GM18520 (cell line): Measurements from ENCODE around the gene BPIFB3.

Source experiments
- ATAC-seq: cut with Tn5 transposase; IDR thresholded peaks from one replicate; pipeline ENCODE4 v1.9.1; 2021; ENCODE audit not compliant: unreplicated experiment

The BPIFB3 gene

GRCh38 chr20:33053291-33054106 is at the start of gene BPIFB3:
TSS of gene BPIFB3 (plus strand) at chr20:33053903. CDS start at chr20:33055436, 1,533 bp downstream.
- no peak for ATAC-seq

GRCh38 chr20:33004141-33004751 is 49.5 kb upstream of the BPIFB3 start, which contains the start of gene SUN5:
TSS of gene SUN5 (minus strand) at chr20:33004433. CDS start at chr20:33004340, 93 bp downstream.
- no peak for ATAC-seq

DNA sequence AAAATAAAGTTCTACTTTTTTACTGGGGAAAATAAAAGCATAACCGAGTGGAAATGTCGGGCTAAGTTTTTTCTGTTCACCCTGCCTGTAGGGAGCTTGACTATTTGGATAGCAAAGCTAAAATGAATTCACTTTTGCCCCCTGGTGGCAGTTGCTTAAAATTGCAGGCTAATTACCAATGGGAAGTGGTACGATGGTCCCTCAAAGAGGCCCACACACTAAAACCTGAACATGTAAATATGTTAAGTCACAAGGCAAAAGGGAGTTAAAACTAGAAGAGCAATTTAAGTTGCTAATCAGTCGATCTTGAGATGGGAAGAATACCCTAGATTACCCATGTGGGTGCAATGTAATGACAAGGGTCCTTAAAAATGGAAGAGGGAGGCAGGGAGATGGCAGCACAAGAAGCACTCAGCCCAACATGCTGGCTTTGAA is 48.6 kb upstream of the BPIFB3 start:
- ATAC-seq = no peak

DNA sequence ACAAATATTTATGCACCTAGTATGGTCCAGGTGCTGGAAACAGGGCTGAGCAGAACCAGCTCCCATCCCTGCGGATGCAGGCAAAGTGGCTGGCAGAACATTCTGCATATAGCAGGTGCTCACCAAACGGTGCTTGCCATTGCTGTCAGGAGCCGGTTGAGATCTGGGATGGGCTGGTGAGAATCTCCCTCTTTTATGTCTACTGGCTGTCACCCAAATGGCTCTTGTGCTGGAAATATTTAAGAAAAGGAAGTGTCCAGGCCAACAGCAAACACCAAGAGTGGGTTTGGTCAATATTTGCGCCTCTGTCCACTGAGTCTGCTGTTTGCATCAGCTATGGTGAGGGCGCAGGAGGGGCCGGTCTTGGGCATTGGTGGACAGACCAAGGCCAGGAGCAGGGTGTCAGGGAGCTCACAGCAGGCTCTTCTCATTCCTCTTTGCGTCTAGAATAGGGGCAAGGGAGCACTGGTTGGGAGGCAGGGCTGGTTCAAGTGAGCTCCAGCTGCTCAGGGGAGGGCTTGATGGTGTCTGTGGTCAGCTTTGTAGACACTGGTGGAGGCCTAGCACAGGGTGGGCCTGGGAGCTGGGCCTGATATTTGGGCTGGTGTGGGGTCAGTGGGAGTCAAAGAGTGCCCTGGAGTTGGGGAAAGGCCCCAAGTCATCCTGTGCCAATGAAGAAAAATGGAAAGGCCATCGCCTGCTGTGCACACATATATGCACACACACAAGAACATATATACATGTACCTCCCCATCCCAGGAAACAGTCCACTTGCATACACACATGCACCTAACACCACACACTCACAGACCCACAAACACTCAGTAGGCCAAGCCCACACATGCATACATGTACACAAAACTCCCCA is 47.6 kb upstream of the BPIFB3 start:
- no peak for ATAC-seq

- ATAC-seq = no peak
Observed at GRCh38 chr20:33006776-33007375, 46.8 kb upstream of the BPIFB3 start.

DNA sequence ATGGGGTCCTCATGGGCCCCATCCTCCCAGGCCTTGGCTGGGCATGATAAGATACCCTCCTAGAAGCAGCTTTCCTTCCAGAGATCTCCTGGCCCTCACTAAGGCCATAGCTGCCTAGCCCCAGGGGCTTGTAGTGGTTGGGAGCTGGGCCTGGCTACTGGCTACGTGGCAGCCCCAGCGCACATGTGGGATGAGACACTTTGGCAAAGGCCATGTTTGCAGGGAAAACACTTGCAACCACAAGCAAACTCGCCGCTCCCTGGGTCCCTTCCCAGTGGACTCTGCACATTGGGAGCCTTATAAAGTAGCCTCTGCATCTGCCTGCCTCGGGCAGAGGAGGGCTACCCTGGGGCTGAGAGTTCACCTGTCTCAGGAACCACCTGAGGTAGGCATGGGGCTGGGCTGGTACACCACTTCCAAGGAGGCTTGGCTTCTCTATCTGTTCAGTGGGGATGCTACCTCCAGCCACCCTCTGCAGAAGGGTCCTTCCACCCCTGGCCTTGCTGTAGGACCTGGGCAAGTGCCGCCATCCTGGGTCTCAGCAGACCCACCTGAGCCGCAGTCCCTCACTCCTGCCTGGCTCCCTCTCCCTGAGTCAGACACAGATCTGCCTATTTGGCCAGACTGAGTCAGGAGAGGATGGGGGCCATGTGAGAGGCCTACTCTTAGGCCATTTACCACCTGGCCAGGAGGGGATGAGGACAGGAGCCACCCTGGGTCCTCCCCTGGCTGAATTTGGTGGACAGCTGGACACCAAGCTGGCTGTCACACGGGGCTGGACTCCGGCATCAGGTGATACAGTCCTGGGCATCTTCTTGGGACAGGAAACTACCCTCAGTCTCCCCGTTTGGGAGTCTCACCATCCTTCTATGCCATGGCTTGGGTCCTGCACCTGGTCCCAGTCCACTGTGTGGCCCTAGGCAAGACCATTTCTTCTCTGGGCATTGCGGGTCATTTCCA is 46.0 kb upstream of the BPIFB3 start, which contains the start of gene BPIFB2:
Gene BPIFB2, plus strand, starts transcription at position 329 of the 960 bp plus-strand sequence. CDS start 871 bp downstream, outside the sequence.
- no peak for ATAC-seq

GRCh38 chr20:33008336-33009213 is 45.1 kb upstream of the BPIFB3 start:
- ATAC-seq = no peak

DNA sequence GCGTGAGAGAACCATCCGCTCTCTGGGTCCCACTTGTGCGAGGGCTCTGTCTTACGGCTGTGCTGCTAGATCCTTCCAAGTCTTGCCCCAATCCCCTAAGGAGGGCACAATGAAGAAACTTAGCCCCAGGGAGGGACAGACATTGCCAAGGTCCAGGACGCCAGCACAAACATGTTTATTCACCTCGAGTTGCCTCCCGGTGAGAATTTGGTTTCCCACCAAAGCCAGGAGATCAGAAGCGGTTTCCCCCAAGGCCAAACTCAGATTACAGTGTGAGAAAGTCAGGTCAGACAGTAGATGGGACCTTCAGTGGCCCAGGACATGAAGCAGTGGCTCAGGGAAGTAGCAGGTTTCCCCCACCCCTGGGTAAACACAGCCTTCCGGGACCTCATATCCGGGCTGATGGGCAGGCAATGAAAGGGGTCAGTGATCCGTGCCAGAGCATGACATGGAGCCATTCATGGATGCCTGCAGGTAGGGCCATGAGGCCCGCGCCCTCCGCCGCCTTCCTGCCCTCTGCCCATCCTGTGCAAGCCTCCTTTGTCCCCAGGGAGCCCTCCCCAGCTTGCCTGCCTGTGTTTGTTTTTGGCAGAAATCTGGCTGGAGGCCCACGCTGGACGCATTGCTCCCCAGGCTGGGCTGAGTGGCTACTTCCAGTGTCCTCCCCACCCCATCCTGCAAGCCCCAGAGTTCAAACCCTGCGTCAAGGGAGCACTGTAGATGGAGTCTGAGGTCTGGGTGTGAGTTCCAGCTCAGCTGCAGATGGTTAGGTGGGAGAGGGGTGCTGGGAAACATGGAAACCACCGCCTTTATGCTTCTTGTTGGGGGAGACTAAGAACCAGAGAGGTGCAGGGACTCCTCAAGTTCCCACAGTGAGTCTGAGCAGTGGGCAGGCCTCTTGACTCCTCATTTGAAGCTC is 44.2 kb upstream of the BPIFB3 start:
- no peak for ATAC-seq

- no peak for ATAC-seq
Observed at GRCh38 chr20:33010133-33010504, 43.6 kb upstream of the BPIFB3 start.

DNA sequence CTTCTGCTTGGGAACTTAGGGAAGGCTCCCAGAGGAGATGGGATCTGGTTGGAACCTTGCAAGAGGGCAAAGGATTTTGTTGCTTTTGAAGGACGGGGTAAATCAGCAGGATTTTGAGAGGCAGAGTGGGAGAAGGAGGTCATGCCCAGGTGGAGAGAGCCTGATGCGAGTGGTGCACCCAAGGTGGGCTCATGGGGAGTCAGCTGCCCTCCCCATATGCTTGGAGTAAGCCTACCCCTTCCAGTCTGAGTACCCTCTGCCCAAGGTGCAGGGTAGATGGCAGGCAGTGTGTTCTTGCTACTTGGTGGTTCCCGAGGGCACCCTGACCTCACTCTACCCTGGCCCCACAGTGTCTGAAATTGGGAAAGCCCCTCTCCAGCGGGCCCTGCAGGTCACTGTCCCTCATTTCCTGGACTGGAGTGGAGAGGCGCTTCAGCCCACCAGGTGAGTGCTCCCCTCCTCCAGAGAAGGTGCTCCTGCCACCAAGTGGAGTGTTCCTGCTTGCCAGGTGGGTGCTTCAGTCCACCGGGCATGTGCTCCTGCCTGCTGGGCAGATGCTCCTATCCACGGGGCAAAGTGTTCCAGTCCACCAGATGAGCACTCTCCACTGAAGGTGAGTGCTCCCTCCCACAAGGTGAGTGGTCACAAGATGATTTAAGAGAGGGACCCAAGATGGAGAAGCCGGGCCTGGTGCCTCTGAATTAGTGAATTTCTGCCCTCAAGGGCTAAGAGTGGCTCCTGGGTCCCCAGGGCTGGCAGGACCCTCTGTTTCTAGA is 42.8 kb upstream of the BPIFB3 start:
- ATAC-seq = no peak

- ATAC-seq = no peak
Observed at GRCh38 chr20:33012327-33013189, 41.1 kb upstream of the BPIFB3 start.

GRCh38 chr20:33013701-33014326 is 39.9 kb upstream of the BPIFB3 start:
- ATAC-seq = no peak

DNA sequence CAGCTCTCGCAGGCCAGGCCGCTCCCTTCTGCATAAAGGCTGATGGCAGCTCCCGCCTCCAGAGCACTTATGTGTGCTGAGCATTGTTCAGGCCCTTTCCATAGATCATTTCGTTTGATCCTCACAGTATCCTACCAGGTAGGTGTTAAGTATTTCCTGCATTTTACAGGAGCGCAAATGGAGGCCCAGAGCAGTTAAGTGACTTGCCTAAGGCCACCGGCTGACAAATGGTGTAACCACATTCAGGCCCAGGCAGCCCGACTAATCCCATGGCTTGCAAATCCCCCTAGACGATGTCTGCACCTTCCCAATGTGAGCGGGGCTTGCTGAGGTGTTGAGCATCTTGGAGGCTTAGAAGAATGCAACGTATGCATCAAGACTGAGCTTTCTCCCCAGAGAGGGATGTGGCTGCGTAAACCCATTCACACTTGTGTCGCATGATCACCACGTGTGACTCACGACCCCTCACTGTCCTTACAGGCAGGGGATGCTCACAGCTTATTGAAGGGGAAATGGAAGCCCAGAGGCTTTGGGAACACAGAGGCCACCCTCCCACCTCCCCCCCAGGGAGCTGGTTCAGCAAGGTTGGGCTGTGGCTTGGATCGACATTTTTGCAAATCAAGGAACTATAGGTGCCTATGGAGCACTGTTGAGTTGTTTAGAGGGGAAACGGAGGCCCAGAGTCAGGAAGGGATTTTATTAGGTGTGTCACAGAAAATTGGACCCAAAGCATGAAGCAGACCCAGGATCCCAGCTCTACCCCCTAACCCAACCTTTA is 39.2 kb upstream of the BPIFB3 start:
- no peak for ATAC-seq

GRCh38 chr20:33015114-33015484 is 38.6 kb upstream of the BPIFB3 start:
- ATAC-seq = no peak
